HG03342 (cell line): Measurements from ENCODE around the gene PROSER2.
"Not testable (repeated sequence)": the region's sequence is repeated elsewhere in the genome, so short reads cannot be mapped to it uniquely, and the experiment has no call there.

ENCODE experiments used
- ATAC-seq: cut with Tn5 transposase; IDR thresholded peaks from one replicate; pipeline ENCODE4 v1.9.1; 2021; ENCODE audit warnings: mild to moderate bottlenecking, moderate library complexity; ENCODE audit not compliant: unreplicated experiment

The PROSER2 gene

GRCh38 chr10:11882646-11883375, 59.7 kb downstream of the PROSER2 start:
- no peak for ATAC-seq

DNA sequence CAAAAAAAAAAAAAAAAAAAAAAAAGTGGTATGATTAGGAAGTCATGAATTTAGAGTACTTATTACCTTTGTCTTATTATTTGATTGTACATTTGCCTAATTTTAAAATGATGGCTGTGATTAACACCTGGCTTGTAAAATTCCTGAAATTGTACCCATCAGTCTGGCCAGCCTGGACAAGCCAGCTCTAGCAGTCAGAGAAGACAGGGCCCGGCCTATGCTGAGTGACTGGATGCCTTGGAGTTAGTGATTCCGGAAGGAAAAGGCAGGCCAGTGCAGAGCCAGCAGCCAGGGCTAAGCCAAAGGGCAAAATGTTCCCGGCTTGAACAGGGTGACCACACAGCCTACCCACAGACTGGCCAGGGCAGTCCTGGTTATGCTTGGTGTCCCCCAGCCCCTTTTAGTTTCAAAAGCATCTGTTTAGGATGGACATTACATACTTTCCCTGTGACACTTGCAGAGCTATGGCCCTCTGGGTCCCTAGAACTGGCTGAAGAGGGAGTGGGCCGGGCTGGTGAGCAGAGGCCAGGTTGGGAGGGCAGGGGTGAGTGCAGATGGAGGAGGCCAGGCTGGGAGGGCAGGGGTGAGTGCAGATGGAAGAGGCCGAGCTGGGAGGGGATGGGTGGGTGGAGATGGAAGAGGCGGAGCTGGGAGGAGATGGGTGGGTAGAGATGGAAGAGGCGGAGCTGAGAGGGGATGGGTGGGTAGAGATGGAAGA, 61.7 kb downstream of the PROSER2 start:
- ATAC-seq = no peak

GRCh38 chr10:11885437-11886137, 62.4 kb downstream of the PROSER2 start:
- no peak for ATAC-seq

DNA sequence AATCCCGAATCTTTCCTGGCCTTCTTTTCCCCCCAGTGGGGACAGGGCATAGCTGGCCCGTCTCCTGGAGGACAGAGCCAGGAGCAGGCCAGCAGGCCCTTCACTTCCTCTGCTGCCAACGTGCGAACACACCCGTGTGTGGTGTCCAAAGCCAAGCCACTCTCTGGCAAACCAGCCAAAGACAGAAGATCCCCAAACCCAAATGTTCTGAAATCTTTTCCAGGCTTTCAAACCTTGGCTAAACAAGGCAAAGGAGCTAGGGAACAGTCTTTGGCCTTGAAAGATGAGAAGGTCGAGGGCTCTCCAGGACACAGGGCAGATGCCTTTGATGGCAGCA, 63.0 kb downstream of the PROSER2 start:
- ATAC-seq = no peak

DNA sequence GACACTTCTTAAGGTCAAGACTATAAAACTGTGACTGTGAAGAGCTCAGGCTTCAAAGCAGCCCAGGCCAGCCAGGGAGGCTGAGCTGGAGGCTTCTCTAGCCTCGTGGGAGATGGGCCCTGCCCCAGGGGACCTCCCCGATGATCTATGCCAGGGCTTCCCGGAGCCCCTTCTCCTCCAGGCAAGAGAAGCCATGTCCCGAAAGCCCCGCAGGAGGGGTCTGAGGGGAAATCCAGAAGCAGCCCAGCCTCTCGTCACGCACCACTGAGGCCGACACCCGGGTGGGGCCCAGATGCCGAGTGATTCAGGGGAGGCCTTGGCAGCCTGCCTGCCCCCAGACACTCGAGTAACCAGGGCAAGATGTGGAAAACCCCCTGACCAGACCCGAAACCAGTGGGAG, 63.7 kb downstream of the PROSER2 start:
- ATAC-seq = no peak

- ATAC-seq = no peak
These were observed 64.4 kb downstream of the PROSER2 start for GRCh38 chr10:11887381-11888227.

DNA sequence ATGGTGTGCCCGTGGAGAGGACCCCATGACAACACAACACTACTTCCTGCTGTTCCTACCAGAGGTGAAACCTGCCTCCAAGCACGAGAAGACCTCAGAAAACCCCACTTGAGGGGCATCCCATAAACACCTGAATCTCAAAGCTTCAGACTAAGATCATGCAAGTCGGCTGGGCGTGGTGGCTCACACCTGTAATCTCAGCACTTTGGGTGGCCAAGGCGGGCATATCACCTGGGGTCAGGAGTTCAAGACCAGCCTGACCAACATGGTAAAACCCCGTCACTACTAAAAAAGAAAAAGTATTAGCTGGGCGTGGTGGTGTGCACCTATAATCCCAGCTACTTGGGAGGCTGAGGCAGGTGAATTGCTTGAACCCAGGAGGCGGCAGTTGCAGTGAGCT, 66.1 kb downstream of the PROSER2 start:
- not testable (repeated sequence) for ATAC-seq

DNA sequence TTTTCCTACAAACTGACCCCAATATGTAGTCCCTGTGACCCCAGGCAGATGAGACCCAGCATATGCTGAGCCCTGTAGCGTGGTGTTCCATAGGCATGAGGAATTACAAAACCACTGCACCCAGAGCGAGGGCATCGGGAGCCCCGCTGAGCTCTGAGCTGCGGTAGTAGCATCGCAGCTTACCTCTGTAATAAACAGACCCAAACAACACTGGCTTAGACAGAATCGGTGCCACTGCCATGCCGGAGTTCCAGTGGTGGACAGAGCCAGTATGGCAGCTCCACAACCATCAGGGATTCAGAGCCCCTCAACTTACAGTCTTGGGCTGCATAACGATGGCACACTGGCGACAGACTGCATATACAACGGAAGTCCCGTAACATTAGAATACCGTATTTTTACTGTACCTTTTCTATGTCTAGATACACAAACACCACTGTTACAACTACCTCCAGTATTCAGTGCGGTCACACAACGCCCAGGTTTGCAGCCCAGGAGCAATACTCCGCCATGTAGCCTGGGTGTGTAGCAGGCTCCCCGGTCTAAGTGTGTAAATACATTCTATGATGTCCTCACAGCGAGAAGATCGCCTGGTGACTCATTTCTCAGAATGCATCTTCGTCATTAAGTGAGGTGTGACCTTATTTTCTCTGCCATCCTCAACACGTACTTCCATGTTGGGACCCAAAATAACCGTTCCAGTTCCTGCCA, 68.8 kb downstream of the PROSER2 start:
- ATAC-seq = no peak

GRCh38 chr10:11893749-11894278, 70.7 kb downstream of the PROSER2 start:
- ATAC-seq = no peak

DNA sequence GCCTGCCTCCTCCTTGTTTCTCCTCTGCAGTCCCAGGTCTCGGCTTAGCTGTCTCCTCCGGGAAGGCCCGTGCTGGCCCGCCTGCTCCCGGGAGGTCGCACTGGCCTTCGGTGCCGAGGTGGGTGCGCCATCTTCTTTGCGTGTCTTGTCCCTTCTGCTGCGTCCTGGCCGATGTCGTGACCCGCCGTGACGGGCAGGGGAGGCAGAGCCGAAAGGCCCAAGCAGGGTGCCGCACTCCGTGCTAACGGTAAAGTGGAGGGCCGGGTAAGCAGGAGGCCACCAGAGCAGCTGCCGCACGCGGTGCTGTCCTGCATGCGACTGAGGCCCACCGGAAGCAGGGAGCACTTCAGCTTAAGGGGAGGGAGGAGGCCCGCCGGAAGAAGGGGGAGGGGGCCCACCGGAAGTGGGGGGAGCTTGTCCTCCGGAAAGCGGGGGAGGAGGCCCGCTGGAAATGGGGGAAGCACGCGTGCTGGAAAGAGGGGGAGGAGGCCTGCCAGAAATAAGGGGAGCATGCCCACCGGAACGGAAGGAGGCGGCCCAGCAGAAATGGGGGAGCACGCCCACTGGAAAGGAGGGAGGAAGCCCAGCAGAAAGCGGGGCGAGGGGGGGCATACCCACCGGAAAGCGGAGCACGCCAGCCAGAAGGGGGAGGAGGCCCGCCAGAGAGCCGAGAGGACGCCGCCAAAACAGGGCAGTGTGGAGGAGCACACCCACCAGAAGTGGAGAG, 71.4 kb downstream of the PROSER2 start:
- ATAC-seq = no peak

GRCh38 chr10:11895108-11895466, 71.9 kb downstream of the PROSER2 start:
- ATAC-seq = no peak

DNA sequence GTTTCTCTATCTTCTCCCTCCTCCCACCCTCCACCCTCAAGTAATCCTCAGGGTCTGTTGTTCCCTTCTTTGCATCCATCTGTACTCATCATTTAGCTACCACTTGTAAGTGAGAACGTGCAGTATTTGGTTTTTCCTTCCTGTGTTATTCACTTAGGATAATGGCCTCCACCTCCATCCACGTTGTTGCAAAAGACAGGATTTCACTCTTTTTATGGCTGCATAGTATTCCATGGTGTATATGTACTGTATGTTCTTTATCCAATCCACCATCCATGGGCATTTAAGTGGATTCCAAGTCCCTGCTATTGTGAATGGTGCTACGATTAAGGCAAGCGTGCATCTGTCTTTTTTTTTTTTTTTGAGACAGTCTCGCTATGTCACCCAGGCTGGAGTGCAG, 72.4 kb downstream of the PROSER2 start:
- no peak for ATAC-seq

DNA sequence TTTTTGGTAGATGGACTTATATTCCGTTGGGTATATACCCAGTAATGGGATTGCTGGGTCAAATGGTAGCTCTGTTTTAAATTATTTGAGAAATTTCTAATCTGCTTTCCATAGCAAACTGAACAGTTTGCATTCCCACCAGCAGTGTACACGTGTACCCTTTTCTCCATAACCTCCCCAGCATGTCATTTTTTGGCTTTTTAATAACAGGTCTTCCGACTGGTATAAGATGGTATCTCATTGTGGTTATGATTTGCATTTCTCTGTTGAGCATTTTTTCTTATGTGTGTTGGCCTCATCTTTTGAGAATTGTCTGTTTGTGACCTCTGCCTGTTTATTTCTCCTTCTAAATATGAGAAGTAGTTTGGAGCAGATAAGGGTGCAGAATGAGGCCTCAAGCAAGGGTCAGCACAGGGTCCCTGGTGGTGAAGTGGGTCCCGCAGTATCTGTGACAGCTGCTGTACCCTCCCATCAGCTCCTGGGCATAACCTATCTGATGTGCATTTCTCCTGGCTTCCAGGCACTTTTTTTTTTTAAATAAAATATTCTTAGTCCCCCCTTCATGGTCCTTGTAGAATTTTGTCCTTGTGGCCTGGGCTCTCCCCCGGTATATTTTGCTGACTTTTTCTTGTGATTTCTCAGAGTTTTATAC, 73.5 kb downstream of the PROSER2 start:
- no peak for ATAC-seq

DNA sequence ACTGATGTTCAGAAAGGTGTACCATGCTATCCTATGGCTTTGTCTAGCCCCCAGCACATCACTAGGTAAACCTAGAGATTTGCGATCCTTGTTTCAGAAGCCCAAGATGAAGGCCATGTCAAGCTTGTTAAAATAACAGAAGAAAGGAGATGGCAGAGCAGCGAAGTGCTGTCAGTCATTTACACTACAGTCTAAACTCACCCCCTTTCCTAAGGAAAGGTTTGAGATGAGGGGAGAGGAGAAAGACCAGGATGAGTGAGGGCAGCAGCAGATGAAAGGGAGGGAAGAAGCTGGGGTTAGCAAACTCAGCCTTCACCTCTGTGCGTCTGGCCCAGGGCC, 74.8 kb downstream of the PROSER2 start:
- ATAC-seq = no peak

DNA sequence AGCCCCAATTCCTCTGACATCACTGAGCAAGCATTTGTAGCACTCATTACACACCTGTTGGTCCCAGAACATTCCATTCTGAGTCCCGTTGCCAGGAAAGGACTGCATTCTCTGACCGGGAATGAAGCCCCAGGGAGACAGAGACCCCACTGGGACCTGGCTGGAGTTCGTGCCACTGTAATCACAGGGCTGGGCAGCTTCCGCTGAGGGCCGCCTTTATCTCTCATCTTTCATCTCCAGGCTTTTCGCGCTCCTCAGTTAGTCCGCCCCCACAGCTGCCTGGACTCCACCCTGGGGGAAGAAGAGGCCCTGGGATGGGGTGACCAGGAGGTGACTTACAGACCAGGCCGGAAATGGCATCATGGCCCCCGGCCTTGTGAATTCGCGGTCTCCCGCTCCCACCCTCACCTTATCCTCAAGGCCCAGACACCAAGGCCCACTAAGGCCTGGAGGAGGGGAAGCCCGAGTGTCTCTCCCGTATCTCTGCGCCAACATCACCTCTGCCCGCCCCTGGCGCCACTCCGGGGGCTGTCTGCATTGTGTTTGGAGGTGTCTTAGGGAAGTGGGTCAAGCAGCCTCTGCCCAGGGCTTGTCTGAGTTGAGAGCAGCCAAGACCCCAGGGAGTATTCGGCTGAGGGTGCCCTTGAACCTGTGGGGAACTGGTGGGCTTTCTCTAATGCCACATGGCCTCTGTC, 75.4 kb downstream of the PROSER2 start:
- ATAC-seq = no peak

DNA sequence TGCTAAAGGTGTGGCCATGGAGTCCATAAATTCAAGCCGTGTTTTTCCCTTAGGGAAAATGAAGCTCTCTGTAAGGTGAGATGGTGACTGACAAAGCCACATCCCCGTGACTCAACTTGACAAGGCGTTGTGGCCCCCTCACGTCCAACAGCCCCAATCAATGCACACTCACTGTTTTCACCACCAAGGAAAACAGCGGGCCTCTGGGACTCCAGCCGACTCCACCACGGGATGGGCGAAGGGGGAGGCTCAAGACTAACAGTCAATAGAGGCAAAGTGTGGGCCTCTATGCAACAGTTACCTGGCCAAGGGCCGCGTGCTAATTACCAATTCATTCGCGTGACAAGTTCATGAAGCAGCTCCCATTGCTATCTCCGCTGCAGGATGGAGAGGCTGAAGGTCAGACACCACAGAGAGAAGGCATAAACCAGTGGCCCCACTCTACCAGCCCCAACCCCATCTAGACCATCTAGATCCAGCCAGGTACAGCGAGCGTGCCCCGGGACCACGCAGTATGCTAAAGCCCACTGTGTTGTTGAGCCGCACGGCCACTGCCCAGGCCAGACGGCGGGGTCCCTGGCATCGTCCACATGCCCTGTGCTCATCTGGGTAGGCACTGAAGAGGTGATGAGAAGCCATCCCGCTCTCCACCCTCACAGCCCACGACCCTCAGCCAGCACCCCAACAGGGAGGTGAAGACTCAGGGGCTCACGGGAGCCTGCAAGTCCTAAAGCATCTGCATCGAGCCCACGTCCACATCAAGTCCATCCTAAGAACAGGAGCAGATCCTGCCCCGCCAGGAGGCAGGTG, 76.1 kb downstream of the PROSER2 start:
- no peak for ATAC-seq

DNA sequence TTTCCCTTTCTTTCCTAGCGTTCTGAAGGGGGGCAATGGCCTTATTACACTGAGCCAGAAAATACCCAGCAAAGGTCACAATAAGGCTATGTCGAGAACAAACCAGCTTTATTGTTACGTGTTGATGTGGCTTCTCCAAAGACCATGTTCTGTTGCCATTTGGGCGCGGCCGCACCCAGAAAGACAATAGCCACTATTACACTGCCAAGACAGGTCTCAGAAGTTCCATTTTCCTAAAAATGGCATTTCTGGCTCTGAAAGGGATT, 77.8 kb downstream of the PROSER2 start:
- ATAC-seq = no peak

- no peak for ATAC-seq
These were observed 78.3 kb downstream of the PROSER2 start for GRCh38 chr10:11901454-11901832.
